Body of pancreas (tissue), 4 donors: Measurements from ENCODE around the gene C10orf90.

Experiments
- POLR2A ChIP-seq, 3 donors: fragments of 450-650 bp; IDR thresholded peaks; one replicate each; pipeline ENCODE4 v1.6.1; 2016; ENCODE audit warnings: antibody characterized with exemption in 3 of 3, mild to moderate bottlenecking in 2 of 3
- TF ChIP-seq, protein P1 (sequence below), 7 experiments: fragments of 450-650 bp in 4 of 7; fragments of 200-600 bp in 3 of 7; sonication (generic) in 3 of 7; IDR thresholded peaks; one replicate each; pipeline ENCODE4 v1.5.1; 2016 to 2019; ENCODE audit warnings: antibody characterized with exemption in 7 of 7

GRCh38 chr10:126576336-126576735 lies 94.2 kb downstream of the C10orf90 start:
- TF ChIP-seq, protein P1, sequence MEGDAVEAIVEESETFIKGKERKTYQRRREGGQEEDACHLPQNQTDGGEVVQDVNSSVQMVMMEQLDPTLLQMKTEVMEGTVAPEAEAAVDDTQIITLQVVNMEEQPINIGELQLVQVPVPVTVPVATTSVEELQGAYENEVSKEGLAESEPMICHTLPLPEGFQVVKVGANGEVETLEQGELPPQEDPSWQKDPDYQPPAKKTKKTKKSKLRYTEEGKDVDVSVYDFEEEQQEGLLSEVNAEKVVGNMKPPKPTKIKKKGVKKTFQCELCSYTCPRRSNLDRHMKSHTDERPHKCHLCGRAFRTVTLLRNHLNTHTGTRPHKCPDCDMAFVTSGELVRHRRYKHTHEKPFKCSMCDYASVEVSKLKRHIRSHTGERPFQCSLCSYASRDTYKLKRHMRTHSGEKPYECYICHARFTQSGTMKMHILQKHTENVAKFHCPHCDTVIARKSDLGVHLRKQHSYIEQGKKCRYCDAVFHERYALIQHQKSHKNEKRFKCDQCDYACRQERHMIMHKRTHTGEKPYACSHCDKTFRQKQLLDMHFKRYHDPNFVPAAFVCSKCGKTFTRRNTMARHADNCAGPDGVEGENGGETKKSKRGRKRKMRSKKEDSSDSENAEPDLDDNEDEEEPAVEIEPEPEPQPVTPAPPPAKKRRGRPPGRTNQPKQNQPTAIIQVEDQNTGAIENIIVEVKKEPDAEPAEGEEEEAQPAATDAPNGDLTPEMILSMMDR (IDR thresholded peaks at IDR 0.05), result no peak
- TF ChIP-seq POLR2A (IDR thresholded peaks at IDR 0.05), result no peak
